H7 (cell line): ENCODE results near the gene CAV3. TPM values are rescaled to one million over a fixed set of nuclear protein-coding genes. Genes with fewer than 3 reads are reported as not detected.
"Not testable (repeated sequence)": the region's sequence is repeated elsewhere in the genome, so short reads cannot be mapped to it uniquely, and the experiment has no call there.

Experiments used
- DNase-seq: peaks from one replicate; pipeline ENCODE4 v3.0.0; 2012
- H3K27me3 ChIP-seq: 2 replicates; pipeline ENCODE4 v1.6.0; 2011; ENCODE audit warnings: mild to moderate bottlenecking, low read length; ENCODE audit not compliant: control insufficient read depth, insufficient read depth
- H3K36me3 ChIP-seq: replicated peaks from 2 replicates; pipeline ENCODE4 v1.5.1; 2011; ENCODE audit warnings: low read length; ENCODE audit not compliant: control insufficient read depth, insufficient read depth
- H3K4me3 ChIP-seq: 2 replicates; pipeline ENCODE4 v1.5.1; 2011; ENCODE audit warnings: low read depth, mild to moderate bottlenecking, control low read depth, low read length, moderate library complexity; ENCODE audit not compliant: insufficient read depth
- total RNA-seq: library from RNA; depleted of rRNA; stranded (reverse); fragments of >200 nt; shearing (Covaris generic); gene quantifications from 2 replicates; pipeline ENCODE4 v1.2.3, GENCODE V29; 2014; rRNA removed

The CAV3 gene
- not detected in 2 replicates for total RNA-seq

GRCh38 chr3:8733332-8734094, at the start of gene CAV3:
Gene CAV3, plus strand, starts transcription at chr3:8733802. Its CDS starts 75 bp downstream, at chr3:8733877.
- Histone ChIP-seq H3K27me3 (no peaks in the 10 kb centered on the region; the same call in 1 of the 2 replicates), H3K36me3 (no peaks in the 10 kb centered on the region), H3K4me3 (no peak within 1 kb of the TSS)
- no peak for DNase-seq

- not testable (repeated sequence) for H3K4me3 ChIP-seq, H3K36me3 ChIP-seq, H3K27me3 ChIP-seq, DNase-seq
These were observed 48.6 kb upstream of the CAV3 start for GRCh38 chr3:8684992-8685391.

GRCh38 chr3:8691295-8691694, 42.3 kb upstream of the CAV3 start:
- DNase-seq, H3K4me3 ChIP-seq, H3K36me3 ChIP-seq, H3K27me3 ChIP-seq: not testable (repeated sequence)

GRCh38 chr3:8702560-8702959, 31.0 kb upstream of the CAV3 start:
- H3K27me3 ChIP-seq: peaks cover 1% of the 10 kb centered on the region
- H3K36me3 ChIP-seq: no peaks in the 10 kb centered on the region
- peak; percentile 65 for DNase-seq
- H3K4me3 ChIP-seq: no peak overlapping the region

- no peak for DNase-seq
- Histone ChIP-seq H3K27me3 (peaks cover 17% of the 10 kb centered on the region), H3K36me3 (no peaks in the 10 kb centered on the region), H3K4me3 (no peak overlapping the region)
These were observed 28.0 kb upstream of the CAV3 start for GRCh38 chr3:8705575-8705974.

- DNase-seq: no peak
- Histone ChIP-seq H3K4me3 (no peak overlapping the region), H3K27me3 (peaks cover 48% of the 10 kb centered on the region), H3K36me3 (no peaks in the 10 kb centered on the region)
These were observed 24.3 kb upstream of the CAV3 start for GRCh38 chr3:8709287-8709686.

- no peak for DNase-seq
- peaks cover 48% of the 10 kb centered on the region for H3K27me3 ChIP-seq
- H3K36me3 ChIP-seq: no peaks in the 10 kb centered on the region
- H3K4me3 ChIP-seq: no peak overlapping the region
These were observed 23.6 kb upstream of the CAV3 start for GRCh38 chr3:8709801-8710507.

GRCh38 chr3:8712045-8712907, 21.3 kb upstream of the CAV3 start:
- peaks cover 58% of the 10 kb centered on the region for H3K27me3 ChIP-seq

GRCh38 chr3:8712908-8713255, 20.7 kb upstream of the CAV3 start:
- H3K36me3 ChIP-seq: no peaks in the 10 kb centered on the region
- H3K27me3 ChIP-seq: peaks cover 58% of the 10 kb centered on the region
- DNase-seq: no peak
- no peak overlapping the region for H3K4me3 ChIP-seq

More at GRCh38 chr3:8712045-8712907, 21.3 kb upstream of the CAV3 start:
- no peaks in the 10 kb centered on the region for H3K36me3 ChIP-seq
- no peak for DNase-seq
- no peak overlapping the region for H3K4me3 ChIP-seq

- H3K4me3 ChIP-seq: no peak overlapping the region
- H3K36me3 ChIP-seq: no peaks in the 10 kb centered on the region
- peak; percentile 81 for DNase-seq
These were observed 19.5 kb upstream of the CAV3 start for GRCh38 chr3:8713901-8714759.

GRCh38 chr3:8715757-8716156, 17.8 kb upstream of the CAV3 start:
- peaks cover 41% of the 10 kb centered on the region for H3K27me3 ChIP-seq
- not testable (repeated sequence) for DNase-seq

More at GRCh38 chr3:8713901-8714759, 19.5 kb upstream of the CAV3 start:
- peaks cover 52% of the 10 kb centered on the region for H3K27me3 ChIP-seq

GRCh38 chr3:8722808-8723207, 10.8 kb upstream of the CAV3 start:
- Histone ChIP-seq H3K36me3 (no peaks in the 10 kb centered on the region), H3K27me3 (no peaks in the 10 kb centered on the region), H3K4me3 (no peak overlapping the region)
- DNase-seq: no peak

More at GRCh38 chr3:8715757-8716156, 17.8 kb upstream of the CAV3 start:
- H3K36me3 ChIP-seq, H3K4me3 ChIP-seq: not testable (repeated sequence)

- H3K36me3 ChIP-seq: no peaks in the 10 kb centered on the region
- H3K27me3 ChIP-seq: no peaks in the 10 kb centered on the region
- no peak for DNase-seq
- H3K4me3 ChIP-seq: no peak overlapping the region
These were observed 10.0 kb upstream of the CAV3 start for GRCh38 chr3:8723612-8724011.
